SW 1271 (cell line): ENCODE data around the gene EFEMP2.

ENCODE experiments used
- DNase-seq, 2 experiments: peaks; one replicate each; lab custom pipeline; 2025; lab: John Stamatoyannopoulos, UW

The EFEMP2 gene

DNA sequence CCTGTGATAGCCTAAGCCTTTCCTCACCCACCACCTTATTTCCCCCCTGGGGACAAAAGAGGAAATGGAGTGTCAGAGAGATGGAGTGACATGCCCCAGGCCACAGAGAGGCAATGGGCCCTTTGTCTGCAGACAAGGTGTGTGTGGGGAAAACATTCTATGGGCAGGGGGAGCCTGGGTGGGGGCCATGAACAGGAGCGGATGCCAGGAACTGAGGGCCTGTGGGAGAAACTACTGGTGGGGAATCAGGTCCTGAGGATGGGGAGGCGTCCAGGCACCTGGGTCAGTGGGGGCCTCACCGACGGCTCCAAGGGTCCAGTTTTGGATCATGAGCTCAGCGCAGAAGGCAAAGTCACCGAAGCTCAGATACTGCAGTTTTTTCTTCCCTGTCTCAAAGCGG is 12.6 kb upstream of the EFEMP2 start:
- no peak for DNase-seq

GRCh38 chr11:65884716-65885092 is 12.1 kb upstream of the EFEMP2 start:
- DNase-seq, result peak in 1 of 2 experiments; percentile 65

DNA sequence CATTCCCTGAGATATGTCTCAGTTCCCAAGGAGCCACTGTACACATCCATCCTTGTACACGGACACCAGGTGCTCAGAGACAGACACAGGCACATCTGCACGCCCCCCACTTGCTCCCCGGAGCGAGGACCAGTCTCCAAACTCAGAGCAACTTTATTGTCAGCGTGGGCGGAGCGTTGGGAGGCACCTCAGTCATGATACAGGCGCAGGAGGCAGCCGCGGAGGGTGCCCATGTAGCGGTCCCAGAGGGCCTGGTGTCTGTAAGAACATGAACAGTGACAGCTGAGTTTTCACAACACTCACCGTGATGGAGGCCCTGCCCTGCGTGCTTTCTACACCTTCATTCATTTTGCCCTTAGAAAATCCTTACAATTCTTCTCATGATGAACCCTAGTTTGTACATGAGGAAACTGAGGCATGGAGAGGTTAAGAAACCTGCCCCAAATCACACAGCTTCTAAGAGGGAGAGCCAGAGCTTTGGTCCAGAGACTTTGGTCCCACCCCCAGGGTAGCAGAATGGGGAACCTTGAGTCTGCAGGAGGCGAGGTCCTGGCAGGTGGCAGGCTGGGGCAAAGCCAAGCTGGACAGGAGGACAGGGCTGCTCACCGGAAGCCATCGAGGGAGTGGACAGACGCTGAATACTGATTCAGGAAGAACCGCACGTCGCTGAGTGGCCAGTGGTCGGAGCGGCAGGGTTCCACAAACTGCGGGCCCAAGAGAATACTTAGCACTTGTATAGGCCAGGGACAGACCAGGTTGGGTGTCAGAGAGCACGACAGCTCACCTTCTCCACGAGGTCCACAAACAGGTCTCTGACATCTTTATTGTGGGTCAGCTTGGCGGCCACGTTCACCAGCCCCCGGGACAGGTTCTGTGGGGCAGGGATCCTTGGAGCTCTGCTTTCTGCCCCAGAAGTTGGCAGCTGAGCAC is 11.5 kb upstream of the EFEMP2 start:
- no peak for DNase-seq

DNA sequence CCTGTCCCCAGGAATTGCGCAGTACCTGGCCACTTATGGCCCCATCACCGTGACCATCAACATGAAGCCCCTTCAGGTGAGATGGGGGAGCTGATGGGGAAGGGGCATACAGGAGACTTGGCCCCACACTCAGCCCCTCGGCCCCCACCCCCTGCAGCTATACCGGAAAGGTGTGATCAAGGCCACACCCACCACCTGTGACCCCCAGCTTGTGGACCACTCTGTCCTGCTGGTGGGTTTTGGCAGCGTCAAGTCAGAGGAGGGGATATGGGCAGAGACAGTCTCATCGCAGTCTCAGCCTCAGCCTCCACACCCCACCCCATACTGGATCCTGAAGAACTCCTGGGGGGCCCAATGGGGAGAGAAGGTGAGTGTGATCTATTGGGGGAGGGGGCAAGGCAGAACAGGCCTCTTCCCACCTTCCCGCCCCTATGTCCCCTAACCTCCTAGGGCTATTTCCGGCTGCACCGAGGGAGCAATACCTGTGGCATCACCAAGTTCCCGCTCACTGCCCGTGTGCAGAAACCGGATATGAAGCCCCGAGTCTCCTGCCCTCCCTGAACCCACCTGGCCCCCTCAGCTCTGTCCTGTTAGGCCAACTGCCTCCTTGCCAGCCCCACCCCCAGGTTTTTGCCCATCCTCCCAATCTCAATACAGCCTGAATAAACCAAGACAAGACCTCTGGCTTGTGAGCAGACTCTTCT is 10.6 kb upstream of the EFEMP2 start:
- DNase-seq, result no peak

GRCh38 chr11:65882120-65883057 is 9.8 kb upstream of the EFEMP2 start:
- no peak for DNase-seq

DNA sequence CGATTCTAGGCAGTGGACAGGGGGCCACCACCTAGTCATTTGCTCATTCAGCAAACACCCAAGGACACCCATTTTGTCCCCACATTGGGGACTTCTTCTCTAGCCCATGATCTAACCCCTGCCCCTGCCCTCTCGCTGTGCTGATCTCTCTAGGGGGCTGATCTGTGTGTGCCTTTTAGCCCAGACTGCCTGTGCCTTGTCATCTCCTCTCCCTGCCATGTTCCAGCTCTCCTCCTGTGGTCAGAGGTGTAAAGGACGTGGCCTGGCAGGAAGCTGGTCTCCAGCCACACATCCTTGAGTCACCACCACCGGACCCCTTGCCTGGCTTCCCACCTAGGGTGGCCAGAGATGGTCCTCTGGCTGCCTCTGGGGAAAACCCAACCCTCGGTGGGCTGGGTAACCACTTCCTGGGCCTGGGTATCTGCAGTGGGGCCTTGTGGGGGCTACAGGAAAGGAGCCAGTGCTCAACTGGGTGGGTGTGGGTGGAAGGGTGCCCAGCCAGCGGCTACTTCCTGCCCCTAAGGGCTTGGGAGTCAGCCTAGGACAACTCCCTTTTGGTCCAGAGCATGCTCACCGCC is 8.3 kb upstream of the EFEMP2 start:
- DNase-seq, result no peak

GRCh38 chr11:65880027-65880426 is 7.4 kb upstream of the EFEMP2 start:
- no peak for DNase-seq

DNA sequence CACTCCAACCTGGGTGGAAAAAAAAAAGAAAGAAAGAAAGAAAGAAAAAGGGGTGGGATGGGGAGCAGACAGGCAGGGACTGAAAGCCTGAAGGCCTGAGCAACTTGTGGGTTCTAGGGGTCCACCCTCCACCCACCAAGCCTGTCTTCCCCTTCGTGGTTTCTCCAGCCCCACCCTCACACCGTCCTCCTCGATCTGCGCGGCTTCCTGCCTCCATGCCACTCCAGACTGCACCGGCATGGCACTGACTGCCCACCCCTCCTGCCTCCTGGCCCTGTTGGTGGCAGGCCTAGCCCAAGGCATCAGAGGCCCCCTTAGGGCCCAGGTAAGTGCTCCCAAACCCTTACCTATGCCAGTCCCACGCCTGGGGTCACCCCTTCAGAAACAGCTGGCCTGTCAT is 7.0 kb upstream of the EFEMP2 start, which contains the start of gene CTSW:
CTSW (plus strand) TSS at position 221 of the 400 bp plus-strand sequence; CDS start at position 239, 18 bp downstream.
- DNase-seq, result no peak

DNA sequence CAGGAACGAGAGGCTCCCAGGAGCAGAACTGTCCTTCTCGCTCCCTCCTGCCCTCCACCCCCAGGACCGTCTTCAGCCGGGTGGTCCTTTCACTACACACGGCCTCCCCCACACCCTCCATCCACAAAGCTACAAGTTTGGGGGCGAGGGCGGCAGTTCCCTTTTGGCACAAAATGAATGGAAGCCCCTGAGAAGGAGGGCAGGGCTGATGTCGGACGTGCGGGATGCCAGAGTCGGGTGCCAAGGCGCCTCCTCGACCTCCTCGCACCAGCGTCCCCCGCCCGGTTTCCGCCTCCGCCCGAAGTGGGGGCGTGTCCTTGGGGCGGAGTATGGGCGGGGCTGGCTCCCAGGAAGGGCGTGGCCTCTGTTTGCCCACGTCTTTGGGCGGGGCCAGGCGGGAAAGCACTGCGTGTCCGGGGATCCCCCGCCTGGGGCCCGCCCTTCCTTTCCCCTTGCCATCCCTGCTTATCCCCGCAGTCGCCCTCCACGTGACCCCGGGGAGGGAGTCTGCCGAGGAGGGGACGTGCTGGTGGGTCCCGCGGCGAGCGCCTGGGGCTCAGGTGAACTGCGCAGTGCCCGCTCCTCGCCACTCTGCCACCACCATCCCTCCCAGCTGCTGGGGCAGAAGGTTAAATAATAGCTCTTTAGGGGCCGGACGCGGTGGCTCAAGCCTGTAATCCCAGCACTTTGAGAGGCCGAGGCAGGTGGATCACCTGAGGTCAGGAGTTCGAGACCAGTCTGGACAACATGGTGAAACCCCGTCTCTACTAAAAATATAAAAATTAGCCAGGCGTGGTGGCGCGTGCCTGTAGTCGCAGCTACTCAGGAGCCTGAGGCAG is 937 bp upstream of the EFEMP2 start:
- peak; percentile 79 to 85 for DNase-seq

- DNase-seq, result no peak
Measured at GRCh38 chr11:65871811-65872548, 620 bp downstream of the EFEMP2 start.

DNA sequence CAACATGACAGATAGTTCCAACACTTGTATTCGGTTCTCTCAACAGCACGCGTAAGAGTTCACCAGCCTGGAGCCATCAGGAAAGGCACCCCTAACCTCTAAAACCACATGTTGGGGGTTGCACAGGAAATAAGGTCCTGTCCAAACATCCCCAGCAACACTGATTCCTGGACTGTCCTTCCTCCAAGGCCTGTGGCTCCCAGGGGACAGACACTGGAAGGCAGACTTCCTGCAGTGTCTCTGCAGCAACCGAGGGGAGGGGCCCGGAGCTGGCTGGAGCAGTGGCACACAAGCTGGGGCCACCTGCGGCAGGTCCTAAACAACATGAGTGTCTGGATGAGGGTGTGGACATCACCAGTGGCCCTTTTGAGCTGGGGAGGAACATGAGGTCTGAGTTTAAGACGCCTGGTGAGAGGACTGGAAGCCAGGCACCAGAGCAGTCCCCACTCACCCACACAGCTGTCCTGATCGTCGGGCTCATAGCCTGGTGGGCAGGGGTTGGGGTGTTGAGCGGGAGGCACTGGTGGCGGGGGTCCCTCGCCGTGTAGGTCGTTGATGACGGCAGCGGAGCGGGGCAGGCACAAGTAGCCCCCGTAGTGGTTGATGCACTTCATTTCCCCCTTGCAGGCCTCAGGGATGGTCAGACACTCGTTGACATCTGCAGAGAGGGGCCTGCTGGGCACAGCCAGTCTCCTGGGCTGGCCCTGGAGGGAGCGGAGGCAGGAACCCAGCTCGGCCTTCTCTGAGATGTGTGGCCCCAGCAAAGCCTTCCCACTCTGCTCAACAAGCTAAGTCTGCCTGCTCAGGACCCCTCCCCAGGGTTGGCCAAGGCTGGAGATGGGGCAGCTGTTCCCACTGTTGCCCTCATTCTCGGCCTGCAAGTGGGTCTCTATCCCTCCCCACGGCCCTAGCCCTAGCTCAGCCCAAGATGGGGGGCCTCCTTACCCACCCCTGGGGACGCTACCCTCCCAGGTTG is 1.6 kb downstream of the EFEMP2 start:
- DNase-seq, result no peak

GRCh38 chr11:65870307-65870658 is 2.3 kb downstream of the EFEMP2 start:
- no peak for DNase-seq

DNA sequence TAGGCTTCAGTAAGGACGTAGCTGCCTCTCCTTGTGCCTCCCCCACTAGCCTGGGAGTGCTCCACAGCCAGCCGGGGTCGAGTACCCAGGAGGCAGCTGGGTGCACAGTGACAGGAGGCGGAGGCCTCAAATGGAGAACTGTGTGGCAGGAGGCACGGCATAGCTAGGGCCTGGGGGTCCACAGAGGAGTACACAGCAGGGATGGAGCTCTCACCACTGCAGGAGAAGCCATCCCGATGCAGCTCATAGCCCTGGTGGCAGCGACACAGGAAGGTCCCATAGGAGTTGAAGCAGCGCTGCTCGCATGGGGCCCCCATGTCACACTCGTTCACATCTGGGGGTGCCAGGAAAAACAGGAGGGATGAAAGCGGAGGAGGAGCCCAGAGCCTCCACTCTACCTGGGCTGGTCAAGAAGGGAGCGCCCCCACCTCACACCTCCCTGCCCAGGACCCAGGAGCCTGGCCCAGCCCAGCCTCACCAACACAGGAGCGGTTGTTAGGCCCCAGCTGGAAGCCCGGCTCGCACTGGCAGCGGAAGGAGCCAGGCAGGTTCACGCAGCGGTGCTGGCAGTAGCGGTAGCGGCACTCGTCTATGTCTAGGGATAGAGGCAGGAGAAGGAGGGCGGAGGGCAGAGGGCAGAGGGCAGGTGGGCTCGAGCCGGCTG is 2.8 kb downstream of the EFEMP2 start:
- DNase-seq, result no peak

DNA sequence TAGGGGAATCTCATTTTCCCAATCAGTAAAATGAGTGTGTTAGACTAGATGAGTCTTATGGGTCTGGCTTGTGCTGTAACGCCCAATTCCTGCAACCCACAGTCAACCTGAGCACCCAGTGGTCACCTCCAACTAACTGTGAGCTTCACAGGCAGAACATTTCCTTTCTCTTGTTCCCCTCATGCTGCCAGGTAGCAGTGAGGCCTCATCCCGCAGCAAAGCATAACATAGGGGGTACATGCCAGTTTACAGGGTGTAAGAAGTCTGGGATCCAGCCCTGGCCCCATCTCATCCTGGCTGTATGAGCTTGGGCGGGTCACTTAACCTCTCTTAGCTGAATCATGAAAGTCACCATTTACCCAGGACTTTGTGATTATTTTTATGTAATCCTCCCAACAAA is 3.7 kb downstream of the EFEMP2 start:
- DNase-seq, result no peak

- DNase-seq, result no peak
Measured at GRCh38 chr11:65868076-65868667, 4.4 kb downstream of the EFEMP2 start.

GRCh38 chr11:65867284-65868071 is 5.1 kb downstream of the EFEMP2 start:
- no peak for DNase-seq
